HG02642 (cell line): ENCODE results near the gene CTNNA3.

ENCODE experiments used
- ATAC-seq: cut with Tn5 transposase; IDR thresholded peaks from one replicate; pipeline ENCODE4 v1.9.1; 2021; ENCODE audit warnings: mild to moderate bottlenecking; ENCODE audit not compliant: unreplicated experiment, poor library complexity

The CTNNA3 gene

GRCh38 chr10:66744915-66745314, 951.1 kb downstream of the CTNNA3 start:
- ATAC-seq: no peak

GRCh38 chr10:66737241-66737640, 958.8 kb downstream of the CTNNA3 start:
- no peak for ATAC-seq

GRCh38 chr10:66723608-66724400, 972.2 kb downstream of the CTNNA3 start:
- no peak for ATAC-seq

GRCh38 chr10:66719483-66719882, 976.5 kb downstream of the CTNNA3 start:
- ATAC-seq: no peak

GRCh38 chr10:66717231-66717981, 978.6 kb downstream of the CTNNA3 start:
- no peak for ATAC-seq

- no peak for ATAC-seq
Observed at GRCh38 chr10:66714741-66715140, 981.3 kb downstream of the CTNNA3 start.

- no peak for ATAC-seq
Observed at GRCh38 chr10:66713387-66713786, 982.6 kb downstream of the CTNNA3 start.

GRCh38 chr10:66698069-66698468, 997.9 kb downstream of the CTNNA3 start:
- ATAC-seq: no peak

GRCh38 chr10:66695046-66695445, 1000.9 kb downstream of the CTNNA3 start:
- ATAC-seq: no peak

- ATAC-seq: no peak
Observed at GRCh38 chr10:66684581-66684980, 1011.4 kb downstream of the CTNNA3 start.

GRCh38 chr10:66680886-66681285, 1015.1 kb downstream of the CTNNA3 start:
- no peak for ATAC-seq

- no peak for ATAC-seq
Observed at GRCh38 chr10:66678521-66678920, 1017.5 kb downstream of the CTNNA3 start.

GRCh38 chr10:66673071-66673470, 1022.9 kb downstream of the CTNNA3 start:
- ATAC-seq: no peak

GRCh38 chr10:66671562-66671961, 1024.4 kb downstream of the CTNNA3 start:
- no peak for ATAC-seq

- no peak for ATAC-seq
Observed at GRCh38 chr10:66671064-66671463, 1024.9 kb downstream of the CTNNA3 start.

GRCh38 chr10:66656499-66656898, 1039.5 kb downstream of the CTNNA3 start:
- no peak for ATAC-seq

- no peak for ATAC-seq
Observed at GRCh38 chr10:66654861-66655260, 1041.1 kb downstream of the CTNNA3 start.

GRCh38 chr10:66651308-66652082, 1044.5 kb downstream of the CTNNA3 start:
- no peak for ATAC-seq

GRCh38 chr10:66649626-66650025, 1046.4 kb downstream of the CTNNA3 start:
- ATAC-seq: no peak

GRCh38 chr10:66642217-66642616, 1053.8 kb downstream of the CTNNA3 start:
- no peak for ATAC-seq

- ATAC-seq: no peak
Observed at GRCh38 chr10:66639371-66639770, 1056.6 kb downstream of the CTNNA3 start.
